Stimulated activated CD8-positive, alpha-beta memory T cell treated with anti-CD3 and anti-CD28 coated beads, Interleukin-4, amount 100 ng/mL, for 4 hours (primary cell): ENCODE data around the gene PAFAH1B2.
A peak's percentile ranks its signal among the peaks of the same experiment; 100 is the strongest.
"Not testable (repeated sequence)": the region's sequence is repeated elsewhere in the genome, so short reads cannot be mapped to it uniquely, and the experiment has no call there.

ENCODE experiments used
- DNase-seq, 2 donors: peaks; one replicate each; pipeline ENCODE4 v3.0.0-alpha.2; 2020; ENCODE audit warnings: low read depth in 2 of 2, low spot score in 1 of 2

PAFAH1B2 gene

GRCh38 chr11:117172724-117173421 lies 28.8 kb downstream of the PAFAH1B2 start:
- no peak for DNase-seq

GRCh38 chr11:117175104-117175503 lies 31.0 kb downstream of the PAFAH1B2 start:
- DNase-seq = no peak

GRCh38 chr11:117175781-117176180 lies 31.7 kb downstream of the PAFAH1B2 start:
- DNase-seq = no peak

- DNase-seq = no peak
Observed at GRCh38 chr11:117176186-117176585, 32.1 kb downstream of the PAFAH1B2 start.

- DNase-seq = no peak
Observed at GRCh38 chr11:117177534-117178209, 33.6 kb downstream of the PAFAH1B2 start.

- peak; percentile 70 to 74 for DNase-seq
Observed at GRCh38 chr11:117178210-117179034, 34.3 kb downstream of the PAFAH1B2 start, which contains the start of gene SIDT2. TSS of gene SIDT2 (plus strand) at chr11:117178743. CDS start at chr11:117179264, 521 bp downstream.

GRCh38 chr11:117179048-117179999 lies 35.2 kb downstream of the PAFAH1B2 start:
- no peak for DNase-seq

- no peak for DNase-seq
Observed at GRCh38 chr11:117180020-117180419, 35.9 kb downstream of the PAFAH1B2 start.

GRCh38 chr11:117180661-117181585 lies 36.8 kb downstream of the PAFAH1B2 start:
- DNase-seq = peak in 1 of 2 donors; percentile 5

GRCh38 chr11:117181586-117182550 lies 37.8 kb downstream of the PAFAH1B2 start:
- DNase-seq = no peak

GRCh38 chr11:117182551-117182935 lies 38.5 kb downstream of the PAFAH1B2 start:
- DNase-seq = no peak

- DNase-seq = not testable (repeated sequence)
Observed at GRCh38 chr11:117183178-117183577, 39.1 kb downstream of the PAFAH1B2 start.

GRCh38 chr11:117183724-117184349 lies 39.8 kb downstream of the PAFAH1B2 start:
- DNase-seq = no peak

- no peak for DNase-seq
Observed at GRCh38 chr11:117185736-117186430, 41.8 kb downstream of the PAFAH1B2 start.

- DNase-seq = no peak
Observed at GRCh38 chr11:117186431-117186761, 42.3 kb downstream of the PAFAH1B2 start.

- DNase-seq = no peak
Observed at GRCh38 chr11:117187007-117187406, 42.9 kb downstream of the PAFAH1B2 start.

GRCh38 chr11:117187428-117187798 lies 43.3 kb downstream of the PAFAH1B2 start:
- DNase-seq = no peak
